Muscle layer of colon (tissue), 2 donors: ENCODE measurements around the gene KDR.

Source experiments
- H3K27ac ChIP-seq: one replicate; pipeline ENCODE4 v1.7.0; 2013; ENCODE audit warnings: low read depth, mild to moderate bottlenecking, low read length, moderate library complexity
- H3K27me3 ChIP-seq, 2 donors: one replicate each; pipeline ENCODE4 v1.7.0; 2013; ENCODE audit warnings: low read length in 2 of 2, mild to moderate bottlenecking in 2 of 2; ENCODE audit not compliant: insufficient read depth in 2 of 2, control insufficient read depth in 1 of 2
- H3K36me3 ChIP-seq: one replicate; pipeline ENCODE4 v1.7.0; 2013; ENCODE audit warnings: mild to moderate bottlenecking, low read length; ENCODE audit not compliant: insufficient read depth
- H3K4me1 ChIP-seq: one replicate; pipeline ENCODE4 v1.7.0; 2013; ENCODE audit warnings: mild to moderate bottlenecking, low read length; ENCODE audit not compliant: insufficient read depth
- H3K4me3 ChIP-seq, 2 donors: one replicate each; pipeline ENCODE4 v1.7.0; 2013; ENCODE audit warnings: low read length in 2 of 2, low read depth in 1 of 2, mild to moderate bottlenecking in 1 of 2, moderate library complexity in 1 of 2
- H3K9ac ChIP-seq: one replicate; pipeline ENCODE4 v1.7.0; 2013; ENCODE audit warnings: low read length
- H3K9me3 ChIP-seq: one replicate; pipeline ENCODE4 v1.7.0; 2013; ENCODE audit warnings: mild to moderate bottlenecking, low read length
- donor health status: abdominal sarcoma.
- donor health status: Adenocarcinoma of cecum.

KDR gene

DNA sequence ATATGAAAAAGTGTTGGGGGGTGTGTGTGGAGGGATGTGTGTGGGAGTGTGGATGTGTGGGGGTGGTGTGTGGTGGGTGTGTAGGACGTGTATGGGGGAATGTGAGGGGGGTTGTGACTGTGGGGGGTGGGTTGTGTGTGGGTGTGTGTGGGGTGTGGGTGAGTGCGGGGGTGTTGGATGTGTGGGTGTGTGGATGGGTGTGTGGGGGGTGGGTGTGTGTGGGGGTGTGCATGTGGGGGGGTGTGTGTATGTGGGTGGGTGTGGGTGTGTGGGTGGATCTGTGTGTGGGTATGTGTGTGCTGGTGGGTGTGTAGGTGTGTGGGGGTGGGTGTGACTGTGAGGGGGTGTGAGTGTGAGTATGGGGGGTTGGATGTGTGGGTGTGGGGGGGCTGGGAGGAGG, 47.8 kb downstream of the KDR start:
- Histone ChIP-seq H3K36me3 (no peaks in the 10 kb centered on the region), H3K9ac (no peak overlapping the region), H3K4me3 (no peak overlapping the region), H3K4me1 (no peaks in the 10 kb centered on the region), H3K27me3 (no peaks in the 10 kb centered on the region), H3K9me3 (no peaks in the 10 kb centered on the region), H3K27ac (no peak overlapping the region)

DNA sequence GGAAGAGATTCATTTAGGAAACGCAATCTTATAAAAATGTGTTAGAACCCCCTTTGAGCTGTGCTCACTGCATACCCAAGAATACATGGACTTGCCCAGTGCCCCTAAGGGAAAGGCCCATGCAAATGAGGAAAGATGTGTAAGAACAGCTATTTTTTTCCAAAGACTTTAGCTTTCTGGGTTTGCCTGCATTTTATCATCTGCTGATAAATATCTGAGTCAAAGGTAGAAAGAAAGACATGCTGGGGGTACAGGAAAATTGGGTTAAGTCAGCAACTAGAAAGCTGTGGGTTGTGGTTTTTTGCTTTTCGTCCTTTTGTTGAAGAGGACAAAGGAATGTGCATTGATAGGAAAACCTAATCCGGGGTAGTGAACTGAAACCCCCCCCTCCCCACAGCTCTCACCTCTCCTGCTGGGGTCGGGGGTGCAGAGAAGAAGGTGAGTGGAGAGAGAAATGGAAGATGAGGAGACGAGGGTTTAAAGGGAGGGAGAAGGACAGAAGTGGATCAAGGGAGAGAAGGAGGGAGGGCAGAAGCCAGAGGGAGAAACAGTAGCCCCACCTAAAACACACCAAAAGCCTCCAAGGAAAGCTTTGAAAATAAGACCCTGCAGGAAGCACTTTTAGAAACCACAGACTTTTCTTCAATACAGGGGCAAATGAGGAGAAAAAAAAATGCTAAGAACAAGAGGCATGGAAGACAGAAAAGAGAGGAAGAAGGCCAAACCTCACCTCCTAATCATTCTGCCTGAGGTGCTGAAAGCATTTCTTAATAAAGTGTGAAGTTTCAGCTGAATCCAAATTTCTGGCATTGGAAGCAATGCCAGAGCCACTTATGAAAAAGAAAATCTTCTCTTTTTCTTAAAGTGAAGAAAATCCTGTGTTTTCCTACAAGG, 49.3 kb downstream of the KDR start:
- Histone ChIP-seq H3K9me3 (no peaks in the 10 kb centered on the region), H3K4me3 (no peak overlapping the region), H3K9ac (no peak overlapping the region), H3K36me3 (no peaks in the 10 kb centered on the region), H3K4me1 (no peaks in the 10 kb centered on the region), H3K27ac (no peak overlapping the region), H3K27me3 (no peaks in the 10 kb centered on the region)

- Histone ChIP-seq H3K9ac (no peak overlapping the region), H3K4me3 (no peak overlapping the region), H3K4me1 (no peaks in the 10 kb centered on the region), H3K27me3 (no peaks in the 10 kb centered on the region), H3K9me3 (no peaks in the 10 kb centered on the region), H3K36me3 (no peaks in the 10 kb centered on the region), H3K27ac (no peak overlapping the region)
These were observed 50.0 kb downstream of the KDR start for GRCh38 chr4:55075376-55075775.

DNA sequence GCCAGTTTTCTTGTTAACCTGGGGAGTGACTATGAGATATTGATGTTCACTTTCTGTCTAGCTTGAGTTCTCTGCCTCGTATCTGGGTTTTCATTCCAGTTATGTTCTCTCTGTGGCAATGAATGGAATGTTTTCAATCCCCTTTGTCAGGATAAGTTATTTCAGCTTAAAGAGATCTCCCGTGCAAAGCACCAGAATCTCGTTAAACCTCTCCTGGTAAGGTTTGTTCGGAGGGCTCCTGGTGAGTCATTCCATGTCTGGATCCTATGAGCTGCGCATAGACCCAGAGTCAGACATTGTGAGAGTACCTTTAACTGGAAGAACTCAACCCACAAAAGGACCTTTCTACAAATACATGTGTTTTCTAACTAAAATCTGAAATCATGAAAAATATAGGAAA, 51.0 kb downstream of the KDR start:
- no peak overlapping the region for H3K27ac ChIP-seq
- no peak overlapping the region for H3K9ac ChIP-seq
- H3K36me3 ChIP-seq: no peaks in the 10 kb centered on the region
- H3K4me3 ChIP-seq: no peak overlapping the region
- H3K27me3 ChIP-seq: no peaks in the 10 kb centered on the region
- no peaks in the 10 kb centered on the region for H3K9me3 ChIP-seq
- no peaks in the 10 kb centered on the region for H3K4me1 ChIP-seq

- Histone ChIP-seq H3K27me3 (no peaks in the 10 kb centered on the region), H3K4me1 (no peaks in the 10 kb centered on the region), H3K4me3 (no peak overlapping the region), H3K9me3 (no peaks in the 10 kb centered on the region), H3K36me3 (no peaks in the 10 kb centered on the region), H3K9ac (no peak overlapping the region), H3K27ac (no peak overlapping the region)
These were observed 53.4 kb downstream of the KDR start for GRCh38 chr4:55071951-55072350.

- H3K9me3 ChIP-seq: no peaks in the 10 kb centered on the region
These were observed 56.1 kb downstream of the KDR start for GRCh38 chr4:55069248-55069647.

DNA sequence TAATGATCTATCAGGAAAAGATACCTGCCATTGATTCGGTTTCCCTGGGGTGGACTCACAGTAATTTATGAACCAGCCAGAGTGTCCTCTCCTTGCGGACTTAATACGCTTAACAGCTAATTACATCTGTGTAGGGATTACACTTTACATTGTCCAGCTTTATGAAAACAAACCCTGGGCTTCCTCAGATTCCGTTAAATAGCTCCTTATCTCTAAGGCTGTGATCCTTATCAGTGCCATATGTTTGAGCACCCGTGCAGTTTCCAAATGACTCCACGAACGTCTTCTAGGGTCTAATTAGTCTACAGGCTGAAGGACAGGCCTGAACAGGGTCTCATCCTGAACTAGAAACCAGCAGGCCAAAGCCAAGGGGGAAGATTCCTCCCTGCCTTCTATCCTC, 56.9 kb downstream of the KDR start:
- Histone ChIP-seq H3K36me3 (no peaks in the 10 kb centered on the region), H3K4me3 (no peak overlapping the region), H3K27ac (no peak overlapping the region), H3K4me1 (no peaks in the 10 kb centered on the region), H3K27me3 (no peaks in the 10 kb centered on the region), H3K9ac (no peak overlapping the region), H3K9me3 (no peaks in the 10 kb centered on the region)

More at GRCh38 chr4:55069248-55069647, 56.1 kb downstream of the KDR start:
- H3K36me3 ChIP-seq: no peaks in the 10 kb centered on the region
- H3K4me3 ChIP-seq: no peak overlapping the region
- H3K27ac ChIP-seq: no peak overlapping the region
- no peak overlapping the region for H3K9ac ChIP-seq
- H3K4me1 ChIP-seq: no peaks in the 10 kb centered on the region
- H3K27me3 ChIP-seq: no peaks in the 10 kb centered on the region

- no peak overlapping the region for H3K27ac ChIP-seq
- H3K27me3 ChIP-seq: no peaks in the 10 kb centered on the region
- no peak overlapping the region for H3K9ac ChIP-seq
- H3K4me1 ChIP-seq: no peaks in the 10 kb centered on the region
- H3K4me3 ChIP-seq: no peak overlapping the region
- no peaks in the 10 kb centered on the region for H3K36me3 ChIP-seq
- H3K9me3 ChIP-seq: no peaks in the 10 kb centered on the region
These were observed 59.4 kb downstream of the KDR start for GRCh38 chr4:55066018-55066417.

DNA sequence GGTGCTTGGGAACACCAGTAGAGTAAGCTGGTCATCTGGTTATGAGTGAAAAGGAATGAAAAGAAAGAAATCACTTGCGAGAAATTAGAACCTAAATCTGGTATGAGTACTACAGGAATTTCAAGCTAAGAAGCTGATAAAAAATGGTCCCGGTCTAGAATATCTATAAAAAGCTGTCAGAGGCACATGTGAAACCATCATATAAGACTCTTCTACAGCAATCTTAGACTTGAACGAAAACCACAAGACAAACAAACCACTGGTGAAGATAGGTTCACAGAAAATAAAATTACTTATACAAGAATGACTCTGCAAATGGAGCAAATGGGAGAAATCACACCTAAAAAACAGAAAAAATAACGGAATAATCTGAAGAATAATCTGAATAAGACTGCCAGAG, 69.9 kb downstream of the KDR start:
- Histone ChIP-seq H3K4me1 (no peaks in the 10 kb centered on the region), H3K27ac (no peak overlapping the region), H3K36me3 (no peaks in the 10 kb centered on the region), H3K4me3 (no peak overlapping the region), H3K9ac (no peak overlapping the region), H3K27me3 (no peaks in the 10 kb centered on the region), H3K9me3 (no peaks in the 10 kb centered on the region)

DNA sequence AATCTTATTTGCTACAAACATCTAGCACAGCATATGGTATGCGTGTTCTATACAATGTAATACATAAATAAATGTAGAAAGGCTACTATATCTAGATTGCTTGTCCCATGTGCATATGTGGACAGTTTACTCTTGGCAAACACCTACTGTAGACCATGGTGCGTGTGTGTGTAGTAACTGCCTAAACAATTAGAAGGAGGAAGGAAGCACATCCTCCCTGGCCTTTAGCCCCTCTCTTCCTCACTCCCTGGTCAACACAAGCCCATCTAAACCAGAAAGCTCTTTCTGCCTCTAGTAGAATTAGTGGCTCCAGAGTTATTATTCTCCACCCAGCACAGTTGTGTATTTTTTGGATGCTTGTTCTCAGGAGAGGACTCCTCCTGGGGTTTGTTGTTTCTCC, 73.9 kb downstream of the KDR start:
- no peak overlapping the region for H3K27ac ChIP-seq
- H3K36me3 ChIP-seq: no peaks in the 10 kb centered on the region
- H3K9me3 ChIP-seq: no peaks in the 10 kb centered on the region
- no peak overlapping the region for H3K9ac ChIP-seq
- H3K27me3 ChIP-seq: no peaks in the 10 kb centered on the region
- no peak overlapping the region for H3K4me3 ChIP-seq
- H3K4me1 ChIP-seq: no peaks in the 10 kb centered on the region

DNA sequence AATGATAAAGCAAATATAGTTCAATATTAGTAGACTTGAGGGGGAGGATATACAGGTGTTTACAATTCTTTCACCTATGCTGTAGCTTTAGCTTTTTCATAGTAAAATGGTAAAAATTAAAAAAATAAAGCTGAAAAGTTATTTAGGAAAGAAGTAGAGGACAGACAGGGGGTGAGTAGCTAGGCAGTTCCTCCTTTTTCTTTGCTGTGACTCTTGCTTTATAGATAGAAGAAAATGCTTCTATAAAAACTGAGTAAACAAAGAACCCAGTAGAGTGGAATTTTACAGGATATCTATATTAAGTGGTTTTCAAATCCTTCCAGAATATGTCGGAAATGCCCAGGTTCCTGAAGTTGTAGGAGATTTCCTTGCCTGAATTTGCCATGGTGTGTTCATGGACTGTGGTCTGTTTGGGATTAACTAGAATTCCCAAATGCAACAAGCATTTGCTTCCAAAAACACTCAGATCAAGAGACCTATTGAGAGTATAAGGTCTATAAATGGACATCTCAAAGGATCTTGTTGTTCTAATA, 74.9 kb downstream of the KDR start:
- H3K27ac ChIP-seq: no peak overlapping the region
- H3K9me3 ChIP-seq: no peaks in the 10 kb centered on the region
- no peak overlapping the region for H3K9ac ChIP-seq

More for the DNA sequence above, 74.9 kb downstream of the KDR start:
- H3K27me3 ChIP-seq: no peaks in the 10 kb centered on the region
- H3K4me1 ChIP-seq: no peaks in the 10 kb centered on the region
- H3K4me3 ChIP-seq: no peak overlapping the region
- no peaks in the 10 kb centered on the region for H3K36me3 ChIP-seq
